H1 (cell line): Measurements from ENCODE around the gene MAP2K5. TPM values are rescaled to one million over a fixed set of nuclear protein-coding genes. Genes with fewer than 3 reads are reported as not detected.
A peak's percentile ranks its signal among the peaks of the same experiment; 100 is the strongest.

Experiments used
- CTCF ChIA-PET: fragments of 300-600 bp; sonication (Branson Sonifier 250); formaldehyde crosslinking; loops from one replicate; lab custom pipeline; 2021; ENCODE audit not compliant: partially characterized antibody; lab: Charles Lee
- POLR2A ChIA-PET: fragments of 300-600 bp; sonication (Branson Sonifier 250); formaldehyde crosslinking; loops from one replicate; lab custom pipeline; 2021; ENCODE audit warnings: inconsistent platforms; ENCODE audit not compliant: partially characterized antibody; lab: Charles Lee
- DNase-seq, 2 experiments: peaks; one replicate each; pipeline versions ENCODE4 v3.0.0 to v3.0.0-alpha.2; 2010 to 2022; ENCODE audit warnings: low spot score in 2 of 2, low read depth in 1 of 2, mixed read lengths in 1 of 2
- FAIRE-seq: peaks from 2 replicates; lab custom pipeline; 2011; peaks lifted over from hg19 to GRCh38; lab: Jason Lieb, UNC
- H2AFZ ChIP-seq: 2 replicates; pipeline ENCODE4 v1.8.1; 2012; ENCODE audit warnings: low read length, inconsistent platforms
- H2AK5ac ChIP-seq: 2 replicates; pipeline ENCODE4 v1.6.1; 2013; ENCODE audit warnings: low read depth, low read length
- H2BK120ac ChIP-seq: replicated peaks from 2 replicates; pipeline ENCODE3; 2013; ENCODE audit warnings: low read depth, low read length, inconsistent platforms
- H2BK12ac ChIP-seq: 2 replicates; pipeline ENCODE4 v1.6.1; 2013; ENCODE audit warnings: low read depth, low read length
- H2BK15ac ChIP-seq: 2 replicates; pipeline ENCODE4 v1.6.1; 2013; ENCODE audit warnings: low read length
- H2BK20ac ChIP-seq: 2 replicates; pipeline ENCODE4 v1.6.1; 2013; ENCODE audit warnings: low read length
- H2BK5ac ChIP-seq: 2 replicates; pipeline ENCODE4 v1.6.1; 2013; ENCODE audit warnings: low read depth, low read length
- H3K14ac ChIP-seq: 2 replicates; pipeline ENCODE4 v1.6.1; 2013; ENCODE audit warnings: inconsistent platforms; ENCODE audit not compliant: insufficient read length
- H3K18ac ChIP-seq: 2 replicates; pipeline ENCODE4 v1.6.1; 2013; ENCODE audit warnings: low read length; ENCODE audit errors: extremely low read depth
- H3K23ac ChIP-seq: 2 replicates; pipeline ENCODE4 v1.6.1; 2013; ENCODE audit warnings: inconsistent platforms; ENCODE audit not compliant: insufficient read length
- H3K23me2 ChIP-seq: 2 replicates; pipeline ENCODE4 v1.6.1; 2013; ENCODE audit warnings: low read depth, low read length
- H3K27ac ChIP-seq: 2 replicates; pipeline ENCODE4 v1.6.1; 2011; ENCODE audit warnings: low read depth, low read length, inconsistent platforms
- H3K27me3 ChIP-seq, 4 experiments: replicated peaks in 1 of 4; 1 replicate in 1 of 4; 2 replicates in 3 of 4; pipeline versions ENCODE4 v1.6.1 to v1.8.1; 2011 to 2013; ENCODE audit warnings: low read length in 3 of 4, mild to moderate bottlenecking in 3 of 4, inconsistent platforms in 2 of 4, mixed read lengths in 2 of 4, moderate library complexity in 1 of 4; ENCODE audit not compliant: control insufficient read depth in 3 of 4, insufficient read depth in 3 of 4; ENCODE audit errors: extremely low read depth in 1 of 4
- H3K36me3 ChIP-seq, 4 experiments: 2 replicates each; pipeline versions ENCODE4 v1.6.1 to v1.8.1; 2011 to 2013; ENCODE audit warnings: mild to moderate bottlenecking in 4 of 4, low read length in 3 of 4, moderate library complexity in 2 of 4, control low read depth in 1 of 4, inconsistent platforms in 1 of 4; ENCODE audit not compliant: insufficient read depth in 4 of 4, control insufficient read depth in 2 of 4
- H3K4ac ChIP-seq: replicated peaks from 2 replicates; pipeline ENCODE3; 2013; ENCODE audit warnings: low read length, low read depth, mixed read lengths, inconsistent platforms; ENCODE audit not compliant: insufficient read length
- H3K4me1 ChIP-seq, 4 experiments: replicated peaks in 1 of 4; 1 replicate in 1 of 4; 2 replicates in 3 of 4; pipeline versions ENCODE4 v1.6.1 to v1.8.1; 2011 to 2013; ENCODE audit warnings: low read length in 3 of 4, inconsistent platforms in 2 of 4, mixed read lengths in 1 of 4; ENCODE audit not compliant: insufficient read depth in 4 of 4, control insufficient read depth in 3 of 4
- H3K4me2 ChIP-seq, 2 experiments: 2 replicates each; pipeline versions ENCODE4 v1.6.1 to v1.8.1; 2011 to 2013; ENCODE audit warnings: low read depth in 2 of 2, low read length in 2 of 2, control low read depth in 1 of 2, inconsistent platforms in 1 of 2, mild to moderate bottlenecking in 1 of 2; ENCODE audit not compliant: insufficient read depth in 1 of 2
- H3K4me3 ChIP-seq, 4 experiments: fragments of 200-600, 300-600 bp in 1 of 4; sonication (generic), shearing (Covaris generic), sonication (Bioruptor Twin) in 1 of 4; 2 replicates each; pipeline versions ENCODE4 v1.5.1 to v1.8.1; 2011 to 2016; ENCODE audit warnings: low read length in 4 of 4, low read depth in 3 of 4, control low read depth in 2 of 4, inconsistent platforms in 2 of 4, mild to moderate bottlenecking in 2 of 4, mixed read lengths in 1 of 4, moderate library complexity in 1 of 4; ENCODE audit not compliant: insufficient read depth in 2 of 4; ENCODE audit errors: extremely low read depth in 1 of 4
- H3K56ac ChIP-seq: replicated peaks from 2 replicates; pipeline ENCODE3; 2013; ENCODE audit warnings: low read depth, mild to moderate bottlenecking, mixed read lengths, low read length, inconsistent platforms; ENCODE audit not compliant: insufficient read length
- H3K79me1 ChIP-seq: 2 replicates; pipeline ENCODE4 v1.6.1; 2013; ENCODE audit warnings: low read depth, low read length, control low read depth
- H3K79me2 ChIP-seq, 2 experiments: 2 replicates each; pipeline versions ENCODE4 v1.6.1 to v1.8.1; 2012 to 2013; ENCODE audit warnings: low read length in 2 of 2, mild to moderate bottlenecking in 2 of 2, inconsistent platforms in 1 of 2; ENCODE audit not compliant: insufficient read depth in 2 of 2, control insufficient read depth in 1 of 2
- H3K9ac ChIP-seq, 4 experiments: replicated peaks in 1 of 4; 1 replicate in 1 of 4; 2 replicates in 3 of 4; pipeline versions ENCODE4 v1.6.1 to v1.8.1; 2011 to 2013; ENCODE audit warnings: low read depth in 3 of 4, low read length in 3 of 4, control low read depth in 2 of 4, mild to moderate bottlenecking in 2 of 4, moderate library complexity in 2 of 4, inconsistent platforms in 1 of 4; ENCODE audit errors: extremely low read depth in 1 of 4
- H3K9me3 ChIP-seq, 2 experiments: 2 replicates each; pipeline versions ENCODE4 v1.6.1 to v1.8.1; 2012 to 2013; ENCODE audit warnings: mild to moderate bottlenecking in 2 of 2, moderate library complexity in 2 of 2, control low read depth in 1 of 2, inconsistent platforms in 1 of 2, low read depth in 1 of 2, low read length in 1 of 2, mixed read lengths in 1 of 2; ENCODE audit not compliant: insufficient read depth in 2 of 2
- H4K20me1 ChIP-seq, 2 experiments: replicated peaks in 1 of 2; 2 replicates each; pipeline versions ENCODE3 to v1.8.1; 2011 to 2013; ENCODE audit warnings: inconsistent platforms in 2 of 2, low read length in 2 of 2, mild to moderate bottlenecking in 1 of 2; ENCODE audit not compliant: insufficient read depth in 2 of 2, control insufficient read depth in 1 of 2
- H4K5ac ChIP-seq: 2 replicates; pipeline ENCODE4 v1.6.1; 2013; ENCODE audit warnings: low read length, low read depth, mixed read lengths, inconsistent platforms; ENCODE audit not compliant: insufficient read length
- H4K8ac ChIP-seq: 2 replicates; pipeline ENCODE4 v1.8.0; 2013; ENCODE audit warnings: mild to moderate bottlenecking, moderate library complexity, low read length, inconsistent platforms; ENCODE audit not compliant: insufficient read depth; ENCODE audit errors: extremely low read depth
- H4K91ac ChIP-seq: replicated peaks from 2 replicates; pipeline ENCODE3; 2013; ENCODE audit warnings: low read length, mixed read lengths, inconsistent platforms; ENCODE audit not compliant: insufficient read length
- BACH1 ChIP-seq: IDR thresholded peaks from 2 replicates; pipeline ENCODE4 v1.6.1; 2012; ENCODE audit warnings: low read length, improper control_type of control experiment
- CREB1 ChIP-seq: IDR thresholded peaks from 2 replicates; pipeline ENCODE4 v1.6.1; 2012; ENCODE audit warnings: inconsistent platforms
- GTF2F1 ChIP-seq: IDR thresholded peaks from 2 replicates; pipeline ENCODE4 v1.6.1; 2012; ENCODE audit warnings: low read depth, low read length, improper control_type of control experiment, borderline replicate concordance
- HDAC6 ChIP-seq: IDR thresholded peaks from one replicate; pipeline ENCODE4 v1.7.1; 2012; ENCODE audit warnings: low read depth, mild to moderate bottlenecking, inconsistent platforms, low read length, moderate library complexity
- KDM4A ChIP-seq: IDR thresholded peaks from one replicate; pipeline ENCODE4 v1.7.1; 2012; ENCODE audit warnings: low read depth, mild to moderate bottlenecking, moderate library complexity, low read length, inconsistent platforms; ENCODE audit not compliant: severe bottlenecking
- KDM5A ChIP-seq: fragments of 200-600 bp; IDR thresholded peaks from 2 replicates; pipeline ENCODE4 v1.7.1; 2012; ENCODE audit warnings: mild to moderate bottlenecking, low read length, inconsistent platforms, mixed read lengths
- POLR2AphosphoS5 ChIP-seq: IDR thresholded peaks from 2 replicates; pipeline ENCODE4 v1.6.1; 2011; ENCODE audit warnings: low read depth, low read length
- RNF2 ChIP-seq: fragments of 200-900, 300-1000 bp; sonication (generic); IDR thresholded peaks from 2 replicates; pipeline ENCODE4 v1.7.1; 2016; ENCODE audit warnings: borderline replicate concordance, low read depth, mild to moderate bottlenecking, antibody characterized with exemption, low read length; ENCODE audit not compliant: poor library complexity, severe bottlenecking; ENCODE audit errors: missing control alignments
- SAP30 ChIP-seq: fragments of 300-600 bp; sonication (generic); IDR thresholded peaks from 2 replicates; pipeline ENCODE4 v1.7.1; 2012; ENCODE audit warnings: low read length, moderate library complexity, mild to moderate bottlenecking, inconsistent platforms; ENCODE audit not compliant: insufficient read depth, insufficient replicate concordance
- SIN3A ChIP-seq, 2 experiments: IDR thresholded peaks in 1 of 2; conservative IDR thresholded peaks in 1 of 2; 2 replicates each; pipeline ENCODE4 v1.6.1; 2011 to 2012; ENCODE audit warnings: low read length in 2 of 2, improper control_type of control experiment in 1 of 2, low read depth in 1 of 2, mild to moderate bottlenecking in 1 of 2
- SP2 ChIP-seq: IDR thresholded peaks from 2 replicates; pipeline ENCODE4 v1.6.1; 2012; ENCODE audit warnings: mild to moderate bottlenecking, low read length, inconsistent platforms
- ZNF274 ChIP-seq: IDR thresholded peaks from 2 replicates; pipeline ENCODE4 v1.7.0; 2012; ENCODE audit warnings: low read length, borderline replicate concordance; ENCODE audit errors: extremely low read depth
- WGBS, 2 experiments: shearing (Covaris generic) in 1 of 2; methylation state at CpG; one replicate each; pipeline versions ENCODE4 v1.1.6 to v1.1.7; 2013 to 2015; ENCODE audit warnings: low lambda C conversion rate in 2 of 2, mixed read lengths in 2 of 2, inconsistent platforms in 1 of 2, low coverage in 1 of 2, missing lambda C conversion rate in 1 of 2; ENCODE audit not compliant: insufficient replicate concordance in 2 of 2, insufficient coverage in 1 of 2, insufficient read length in 1 of 2; ENCODE audit errors: extremely low coverage in 1 of 2, missing lambda C conversion rate in 1 of 2; 5-methylcytosine and 5-hydroxymethylcytosine counted together
- polyA plus RNA-seq, 7 experiments: library from polyadenylated mRNA; depleted of rRNA in 3 of 7; stranded (reverse) in 5 of 7; unstranded in 2 of 7; fragments of >200 nt in 5 of 7; fragments of 200-250 nt in 2 of 7; gene quantifications; 1 replicate in 5 of 7; 2 replicates in 1 of 7; 4 replicates in 1 of 7; pipeline versions ENCODE4 v1.2.1 to v1.2.3, GENCODE V29; 2011 to 2013; ENCODE audit warnings: missing spikeins in 2 of 7, mixed read lengths in 2 of 7
- total RNA-seq: library from RNA; stranded (reverse); fragmentation: NEBNext Ultra II Directional; extraction: Animal tissue kit (Norgen Biotek cat#: 25700); gene quantifications from 2 replicates; pipeline ENCODE4 v1.2.1, GENCODE V29; 2021
- TF ChIP-seq, protein P1 (sequence below): IDR thresholded peaks from 2 replicates; pipeline ENCODE4 v1.6.1; 2011; ENCODE audit warnings: low read depth, mild to moderate bottlenecking, low read length; ENCODE audit not compliant: insufficient read depth

The MAP2K5 gene
- total and polyA plus RNA-seq, 2 of the 8 experiments (the other 6 are each of a cell fraction or from before 2014, with no cell fraction given): 4.4 to 15.8 TPM

GRCh38 chr15:67746022-67746421 is 203.5 kb downstream of the MAP2K5 start:
- no peak overlapping the region for H3K27ac ChIP-seq
- H3K14ac ChIP-seq: no peak overlapping the region
- no peaks in the 10 kb centered on the region for H4K20me1 ChIP-seq
- no peak overlapping the region for H2BK5ac ChIP-seq
- H3K18ac ChIP-seq: no peak overlapping the region; the same call in 1 of the 2 replicates
- DNase-seq (no peak), FAIRE-seq (peak; percentile 13)
- H4K5ac ChIP-seq: no peak overlapping the region
- no peak overlapping the region for H2BK12ac ChIP-seq
- H3K9me3 ChIP-seq: no peaks in the 10 kb centered on the region
- H2BK120ac ChIP-seq: no peak overlapping the region
- H4K91ac ChIP-seq: no peak overlapping the region
- no peak overlapping the region for H2AK5ac ChIP-seq
- no peak overlapping the region for H2AFZ ChIP-seq
- H3K4ac ChIP-seq: no peak overlapping the region
- ChIA-PET POLR2A (no interaction called here), CTCF (interaction anchor here (1.4 kb wide), 1 partner anchor 13 kb away, joined by 3 read pairs; no protein-coding TSS in a partner anchor)
- no peak overlapping the region for H2BK15ac ChIP-seq
- H3K36me3 ChIP-seq: no peaks in the 10 kb centered on the region
- peak overlapping the region; percentile 4 to 49; a peak in 1 of 4 replicates for H3K4me2 ChIP-seq
- no peaks in the 10 kb centered on the region for H3K79me1 ChIP-seq
- H2BK20ac ChIP-seq: no peak overlapping the region
- no peaks in the 10 kb centered on the region for H3K79me2 ChIP-seq
- peaks cover 0 to 12% (median 6%) of the 10 kb centered on the region in 4 experiments; a peak in 6 of 7 replicates for H3K4me1 ChIP-seq
- peak overlapping the region in 1 of 4 experiments; percentile 16; a peak in 1 of 8 replicates for H3K4me3 ChIP-seq
- no peaks in the 10 kb centered on the region for H3K27me3 ChIP-seq
- no peak overlapping the region for H3K23ac ChIP-seq
- no peak overlapping the region for H4K8ac ChIP-seq
- 59% methylated on average over 1 of the region's 1 CpG; no CpG with 5 or more reads in 1 of the 2 experiments for whole genome bisulfite sequencing, 2 experiments
- no peak overlapping the region for H3K9ac ChIP-seq
- no peaks in the 10 kb centered on the region for H3K23me2 ChIP-seq
- H3K56ac ChIP-seq: no peak overlapping the region
- no peak for TF ChIP-seq GTF2F1
- TF ChIP-seq POLR2AphosphoS5: no peak
- TF ChIP-seq KDM5A: no peak
- no peak for TF ChIP-seq SP2
- TF ChIP-seq, protein P1, sequence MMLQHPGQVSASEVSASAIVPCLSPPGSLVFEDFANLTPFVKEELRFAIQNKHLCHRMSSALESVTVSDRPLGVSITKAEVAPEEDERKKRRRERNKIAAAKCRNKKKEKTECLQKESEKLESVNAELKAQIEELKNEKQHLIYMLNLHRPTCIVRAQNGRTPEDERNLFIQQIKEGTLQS: no peak
- no peak for TF ChIP-seq KDM4A
- TF ChIP-seq ZNF274: no peak
- no peak for TF ChIP-seq BACH1
- TF ChIP-seq HDAC6: no peak
- TF ChIP-seq SAP30: no peak
- TF ChIP-seq RNF2: no peak
- TF ChIP-seq SIN3A (conservative IDR thresholded peaks at IDR 0.05 in 1 of 2, IDR thresholded peaks at IDR 0.05 in 1 of 2; ENCODE audit: low read depth in 1 of 2, low read length in 2 of 2): no peak
- TF ChIP-seq CREB1: no peak
